ENCODE data around the gene EHBP1L1.
A peak's percentile ranks its signal among the peaks of the same experiment; 100 is the strongest.

Gene EHBP1L1

DNA sequence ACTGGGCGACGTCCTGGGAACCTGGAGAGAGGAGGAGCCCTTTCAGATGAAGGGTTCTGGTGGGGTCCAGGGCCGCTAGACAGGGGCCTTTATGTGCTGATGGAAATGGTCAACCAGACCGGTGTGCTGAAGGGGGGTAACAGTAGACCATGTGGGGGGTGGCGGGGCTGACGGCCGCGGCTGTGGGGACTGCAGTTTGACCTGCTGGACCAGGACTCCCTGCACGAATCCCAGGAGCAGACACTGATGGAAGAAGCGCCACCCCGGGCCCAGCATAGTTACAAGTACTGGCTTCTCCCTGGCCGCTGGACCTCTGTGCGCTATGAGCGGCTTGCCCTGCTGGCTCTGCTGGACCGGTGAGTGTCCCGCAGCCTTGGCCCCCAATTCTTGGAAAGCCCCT lies 46.2 kb downstream of the EHBP1L1 start:
- Mint-ChIP-seq H3K27me3 (no peaks in the 10 kb centered on the region), H3K36me3 (peaks cover 44 to 58% of the 10 kb centered on the region in 2 donors), H3K4me1 (peaks cover 18 to 44% of the 10 kb centered on the region in 2 donors), H3K4me3 (no peak overlapping the region), H3K27ac (peak overlapping the region; percentile 37), H3K9me3 (no peaks in the 10 kb centered on the region)
- DNase-seq (no peak), ATAC-seq (replicated peaks) (no peak)

- DNase-seq (no peak), ATAC-seq (replicated peaks) (no peak)
- peak overlapping the region; percentile 42 for H3K27ac Mint-ChIP-seq
- no peaks in the 10 kb centered on the region for H3K27me3 Mint-ChIP-seq
- H3K36me3 Mint-ChIP-seq: peaks cover 46 to 58% of the 10 kb centered on the region in 2 donors
- no peaks in the 10 kb centered on the region for H3K9me3 Mint-ChIP-seq
- no peak overlapping the region for H3K4me3 Mint-ChIP-seq
- peaks cover 15 to 33% of the 10 kb centered on the region in 2 donors for H3K4me1 Mint-ChIP-seq
Measured at GRCh38 chr11:65623177-65623576, 47.3 kb downstream of the EHBP1L1 start.

DNA sequence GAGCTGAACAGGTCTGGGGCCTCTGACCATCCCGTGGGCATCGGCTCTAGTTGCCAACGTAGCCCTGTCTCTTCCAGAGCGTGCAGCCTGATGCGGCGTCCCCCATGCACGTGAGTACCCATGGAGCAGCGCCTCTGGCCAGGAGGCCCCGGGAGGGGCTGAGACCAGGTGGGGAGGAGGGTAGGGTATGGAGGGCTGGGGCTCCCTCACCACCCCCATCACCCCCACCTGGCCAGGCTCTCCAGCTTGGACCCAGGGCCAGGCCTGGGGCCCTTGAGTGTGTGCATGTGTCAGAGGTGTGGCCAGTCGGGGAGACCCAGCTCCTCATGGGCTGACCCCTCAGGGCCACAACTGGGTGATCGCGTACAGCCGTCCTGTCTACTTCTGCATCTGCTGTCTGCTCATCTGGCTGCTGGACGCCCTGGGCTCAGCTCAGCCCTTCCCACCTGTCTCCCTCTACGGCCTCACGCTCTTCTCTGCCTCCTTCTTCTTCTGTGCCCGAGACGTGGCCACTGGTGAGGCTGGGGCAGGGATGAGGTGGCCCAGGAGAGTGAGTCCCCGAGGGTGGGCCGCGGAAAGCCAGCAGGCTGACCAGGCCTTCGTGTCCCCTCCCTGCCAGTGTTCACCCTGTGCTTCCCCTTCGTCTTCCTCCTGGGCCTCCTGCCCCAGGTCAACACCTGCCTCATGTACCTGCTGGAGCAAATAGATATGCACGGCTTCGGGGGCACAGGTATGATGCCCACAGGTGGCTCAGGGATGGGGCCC lies 48.2 kb downstream of the EHBP1L1 start:
- ATAC-seq (replicated peaks): no peak
- Mint-ChIP-seq H3K36me3 (peaks cover 40 to 54% of the 10 kb centered on the region in 2 donors), H3K9me3 (no peaks in the 10 kb centered on the region), H3K27ac (peak overlapping the region; percentile 44), H3K4me1 (peaks cover 15 to 33% of the 10 kb centered on the region in 2 donors), H3K4me3 (no peak overlapping the region), H3K27me3 (no peaks in the 10 kb centered on the region)
- no peak for DNase-seq

DNA sequence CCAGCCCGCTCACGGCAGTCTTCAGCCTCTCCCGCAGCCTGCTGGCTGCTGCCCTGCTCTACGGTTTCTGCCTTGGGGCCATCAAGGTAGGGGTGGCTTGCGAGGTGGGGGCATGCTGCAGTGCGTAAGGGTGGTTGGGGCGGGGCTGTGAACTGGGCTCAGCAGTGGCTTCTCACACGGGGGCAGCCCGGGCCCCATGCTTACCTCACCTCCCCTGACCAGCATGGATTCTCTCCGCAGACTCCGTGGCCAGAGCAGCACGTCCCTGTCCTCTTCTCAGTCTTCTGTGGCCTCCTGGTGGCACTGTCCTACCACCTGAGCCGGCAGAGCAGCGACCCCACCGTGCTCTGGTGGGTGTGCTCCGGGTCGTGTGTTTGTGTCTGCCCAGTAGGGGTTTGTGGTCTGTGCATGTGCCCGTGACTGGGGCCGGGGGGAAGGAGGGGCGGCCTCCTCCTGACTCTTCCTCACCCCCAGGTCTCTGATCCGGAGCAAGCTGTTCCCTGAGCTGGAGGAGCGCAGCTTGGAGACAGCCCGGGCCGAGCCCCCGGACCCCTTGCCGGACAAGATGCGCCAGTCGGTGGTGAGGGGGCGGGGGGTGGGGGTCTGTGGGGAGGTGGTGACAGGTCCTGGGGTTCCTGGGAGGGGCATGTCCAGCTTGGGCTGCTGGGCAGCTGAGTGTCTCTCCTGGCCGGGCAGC lies 49.2 kb downstream of the EHBP1L1 start:
- H3K4me3 Mint-ChIP-seq: no peak overlapping the region
- H3K36me3 Mint-ChIP-seq: peaks cover 39 to 55% of the 10 kb centered on the region in 2 donors
- no peak for DNase-seq
- ATAC-seq (replicated peaks): no peak
- H3K27ac Mint-ChIP-seq: no peak overlapping the region
- H3K27me3 Mint-ChIP-seq: no peaks in the 10 kb centered on the region
- H3K4me1 Mint-ChIP-seq: peaks cover 15 to 28% of the 10 kb centered on the region in 2 donors
- no peaks in the 10 kb centered on the region for H3K9me3 Mint-ChIP-seq

DNA sequence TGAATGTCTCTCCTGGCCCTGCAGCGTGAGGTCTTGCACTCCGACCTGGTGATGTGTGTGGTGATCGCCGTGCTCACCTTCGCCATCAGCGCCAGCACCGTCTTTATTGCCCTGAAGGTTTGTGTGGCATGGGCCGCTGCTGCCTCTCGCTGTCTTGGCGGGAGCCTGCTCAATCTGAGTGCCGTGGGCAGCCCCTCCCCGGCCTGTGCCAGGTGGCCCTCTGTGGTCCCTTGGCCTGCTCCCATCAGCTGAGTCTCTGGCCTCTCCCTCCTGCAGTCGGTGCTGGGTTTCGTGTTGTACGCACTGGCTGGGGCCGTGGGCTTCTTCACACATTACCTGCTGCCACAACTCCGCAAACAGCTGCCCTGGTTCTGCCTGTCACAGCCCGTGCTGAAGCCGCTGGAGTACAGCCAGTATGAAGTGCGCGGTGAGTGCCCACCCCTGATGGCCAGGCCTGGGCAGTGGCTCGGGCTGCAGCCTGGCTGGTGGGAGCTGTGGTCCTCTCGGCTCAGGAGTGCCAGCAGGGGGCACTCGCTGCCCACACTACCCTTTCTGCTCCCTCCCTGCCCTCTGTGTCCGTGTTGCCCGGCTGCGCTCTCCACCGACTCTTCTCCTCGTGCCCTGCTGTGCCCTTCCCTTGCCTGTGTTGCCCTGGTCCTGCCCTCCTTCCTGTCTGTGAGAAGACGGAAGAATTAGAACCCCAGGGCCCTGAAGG lies 49.9 kb downstream of the EHBP1L1 start:
- Mint-ChIP-seq H3K27ac (no peak overlapping the region), H3K4me3 (peak overlapping the region in 1 of 2 donors; percentile 55), H3K9me3 (no peaks in the 10 kb centered on the region), H3K36me3 (peaks cover 42 to 55% of the 10 kb centered on the region in 2 donors), H3K4me1 (peaks cover 15 to 27% of the 10 kb centered on the region in 2 donors), H3K27me3 (no peaks in the 10 kb centered on the region)
- peak; percentile 93 to 94 for ATAC-seq (replicated peaks)
- no peak for DNase-seq

DNA sequence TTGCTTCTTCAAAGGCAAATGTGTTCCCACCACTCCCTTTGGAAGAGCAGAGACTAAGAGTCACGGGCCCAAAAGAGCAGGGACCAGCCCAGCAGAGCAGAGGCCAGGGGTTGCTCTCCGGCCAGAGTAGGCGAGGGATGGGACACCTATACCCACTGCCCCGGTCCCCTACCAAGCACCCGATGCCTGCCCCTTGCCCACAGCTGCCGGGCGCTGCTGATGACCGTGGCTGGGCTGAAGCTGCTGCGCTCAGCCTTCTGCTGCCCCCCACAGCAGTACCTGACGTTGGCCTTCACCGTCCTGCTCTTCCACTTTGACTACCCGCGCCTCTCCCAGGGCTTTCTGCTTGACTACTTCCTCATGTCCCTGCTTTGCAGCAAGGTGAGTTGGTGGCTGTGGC lies 51.3 kb downstream of the EHBP1L1 start:
- no peak overlapping the region for H3K4me3 Mint-ChIP-seq
- H3K4me1 Mint-ChIP-seq: peaks cover 16 to 26% of the 10 kb centered on the region in 2 donors
- H3K27me3 Mint-ChIP-seq: no peaks in the 10 kb centered on the region
- H3K9me3 Mint-ChIP-seq: no peaks in the 10 kb centered on the region
- ATAC-seq (replicated peaks) (no peak), DNase-seq (no peak)
- H3K36me3 Mint-ChIP-seq: peaks cover 43 to 54% of the 10 kb centered on the region in 2 donors
- H3K27ac Mint-ChIP-seq: no peak overlapping the region

DNA sequence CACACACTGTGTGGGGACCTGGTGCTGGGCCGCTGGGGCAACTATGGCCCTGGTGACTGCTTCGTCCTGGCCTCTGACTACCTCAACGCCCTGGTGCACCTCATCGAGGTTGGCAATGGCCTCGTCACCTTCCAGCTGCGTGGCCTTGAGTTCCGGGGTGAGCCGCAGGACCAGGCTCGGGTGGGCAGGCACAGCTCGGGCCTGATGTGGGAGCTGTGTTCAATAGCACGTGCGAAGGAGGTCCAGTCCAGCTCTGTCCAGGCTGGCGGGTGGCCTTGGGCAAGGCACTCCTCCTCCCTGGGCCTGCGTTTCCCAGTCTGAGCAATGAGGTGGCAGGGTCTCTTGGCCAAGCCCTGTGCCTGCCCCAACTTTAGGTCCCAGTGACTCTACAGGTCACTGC lies 53.7 kb downstream of the EHBP1L1 start:
- no peaks in the 10 kb centered on the region for H3K27me3 Mint-ChIP-seq
- no peak overlapping the region for H3K4me3 Mint-ChIP-seq
- H3K27ac Mint-ChIP-seq: peak overlapping the region; percentile 20
- peaks cover 28 to 54% of the 10 kb centered on the region in 2 donors for H3K36me3 Mint-ChIP-seq
- ATAC-seq (replicated peaks): no peak
- no peaks in the 10 kb centered on the region for H3K9me3 Mint-ChIP-seq
- peaks cover 16 to 32% of the 10 kb centered on the region in 2 donors for H3K4me1 Mint-ChIP-seq
- DNase-seq: no peak

- DNase-seq: no peak
- no peak overlapping the region for H3K4me3 Mint-ChIP-seq
- H3K27me3 Mint-ChIP-seq: no peaks in the 10 kb centered on the region
- H3K9me3 Mint-ChIP-seq: no peaks in the 10 kb centered on the region
- no peak for ATAC-seq (replicated peaks)
- H3K4me1 Mint-ChIP-seq: peaks cover 13 to 34% of the 10 kb centered on the region in 2 donors
- H3K36me3 Mint-ChIP-seq: peaks cover 28 to 54% of the 10 kb centered on the region in 2 donors
- H3K27ac Mint-ChIP-seq: no peak overlapping the region
Measured at GRCh38 chr11:65630215-65630614, 54.4 kb downstream of the EHBP1L1 start.

- H3K4me1 Mint-ChIP-seq: peaks cover 15 to 39% of the 10 kb centered on the region in 2 donors
- H3K36me3 Mint-ChIP-seq: peaks cover 33 to 48% of the 10 kb centered on the region in 2 donors
- no peak for ATAC-seq (replicated peaks)
- no peak for DNase-seq
- H3K4me3 Mint-ChIP-seq: no peak overlapping the region
- H3K9me3 Mint-ChIP-seq: no peaks in the 10 kb centered on the region
- peak overlapping the region; percentile 14 for H3K27ac Mint-ChIP-seq
- no peaks in the 10 kb centered on the region for H3K27me3 Mint-ChIP-seq
Measured at GRCh38 chr11:65633390-65634108, 57.7 kb downstream of the EHBP1L1 start.

DNA sequence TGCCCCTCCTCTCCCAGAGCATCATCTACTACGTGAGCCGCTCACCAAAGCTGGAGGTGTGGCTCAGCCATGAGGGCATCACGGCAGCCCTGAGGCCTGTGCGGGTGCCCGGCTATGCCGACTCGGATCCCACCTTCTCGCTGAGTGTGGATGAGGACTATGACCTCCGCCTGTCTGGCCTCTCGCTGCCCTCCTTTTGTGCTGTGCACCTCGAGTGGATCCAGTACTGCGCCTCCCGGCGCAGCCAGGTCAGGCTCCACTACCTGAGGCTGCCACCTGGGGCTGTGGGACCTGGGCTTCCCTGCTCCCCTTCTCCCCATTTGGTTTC lies 58.2 kb downstream of the EHBP1L1 start:
- Mint-ChIP-seq H3K36me3 (peaks cover 38 to 50% of the 10 kb centered on the region in 2 donors), H3K9me3 (no peaks in the 10 kb centered on the region), H3K27ac (peak overlapping the region; percentile 42), H3K27me3 (no peaks in the 10 kb centered on the region), H3K4me3 (no peak overlapping the region), H3K4me1 (peaks cover 20 to 45% of the 10 kb centered on the region in 2 donors)
- ATAC-seq (replicated peaks): no peak
- DNase-seq: no peak

DNA sequence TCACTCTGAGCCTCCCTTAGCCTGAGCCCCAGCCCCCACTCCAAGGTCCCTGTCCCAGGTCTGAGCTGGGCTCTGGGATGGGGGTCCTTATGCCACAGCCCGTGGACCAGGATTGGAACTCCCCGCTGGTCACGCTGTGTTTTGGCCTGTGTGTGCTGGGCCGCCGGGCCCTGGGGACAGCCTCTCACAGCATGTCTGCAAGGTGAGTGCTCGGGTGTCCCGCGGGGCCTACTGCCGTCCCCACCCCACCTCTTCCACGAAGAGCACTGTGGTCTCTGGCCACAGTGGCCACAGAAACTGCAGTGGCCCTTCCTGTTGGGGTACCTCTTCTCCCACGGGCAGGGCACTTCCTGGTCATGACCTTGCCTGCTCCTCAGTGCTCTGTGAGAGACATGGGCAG lies 58.6 kb downstream of the EHBP1L1 start:
- ATAC-seq (replicated peaks) (no peak), DNase-seq (no peak)
- Mint-ChIP-seq H3K27me3 (no peaks in the 10 kb centered on the region), H3K4me1 (peaks cover 23 to 48% of the 10 kb centered on the region in 2 donors), H3K9me3 (no peaks in the 10 kb centered on the region), H3K36me3 (peaks cover 38 to 49% of the 10 kb centered on the region in 2 donors), H3K4me3 (no peak overlapping the region), H3K27ac (peak overlapping the region; percentile 42)

GRCh38 chr11:65634905-65635731 lies 59.3 kb downstream of the EHBP1L1 start:
- H3K27ac Mint-ChIP-seq: peak overlapping the region; percentile 47
- no peak overlapping the region for H3K4me3 Mint-ChIP-seq
- ATAC-seq (replicated peaks) (no peak), DNase-seq (no peak)
- no peaks in the 10 kb centered on the region for H3K9me3 Mint-ChIP-seq
- H3K27me3 Mint-ChIP-seq: no peaks in the 10 kb centered on the region
- H3K4me1 Mint-ChIP-seq: peaks cover 26 to 55% of the 10 kb centered on the region in 2 donors
- H3K36me3 Mint-ChIP-seq: peaks cover 41 to 53% of the 10 kb centered on the region in 2 donors
